Lower leg skin (tissue), 3 donors: ENCODE results near the gene TTC7B.

Source experiments
- CTCF ChIP-seq, 3 donors: fragments of 450-650 bp; IDR thresholded peaks; one replicate each; pipeline ENCODE4 v1.5.1; 2016; ENCODE audit warnings: antibody characterized with exemption in 3 of 3, mild to moderate bottlenecking in 3 of 3, moderate library complexity in 2 of 3
- POLR2A ChIP-seq, 2 donors: fragments of 450-650 bp; IDR thresholded peaks; one replicate each; pipeline ENCODE4 v1.6.1; 2016 to 2017; ENCODE audit warnings: antibody characterized with exemption in 2 of 2, mild to moderate bottlenecking in 1 of 2, moderate library complexity in 1 of 2

GRCh38 chr14:90791486-90791885, 24.7 kb downstream of the TTC7B start:
- no peak for TF ChIP-seq CTCF (IDR thresholded peaks at IDR 0.05)
- TF ChIP-seq POLR2A (IDR thresholded peaks at IDR 0.05) = no peak
